PC-9 (cell line): ENCODE data around the gene NHSL1. TPM values are rescaled to one million over a fixed set of nuclear protein-coding genes. Genes with fewer than 3 reads are reported as not detected.

Experiments
- BruUV-seq: library from RNA; stranded (reverse); fragments of 400-500 nt; replicated peaks from 2 replicates; lab custom pipeline; 2021; lab: Mats Ljungman, UMichigan
- CTCF ChIA-PET: fragments of 300-600 bp; sonication (Branson Sonifier 250); formaldehyde crosslinking; loops from one replicate; lab custom pipeline; 2022; ENCODE audit warnings: antibody characterized with exemption; lab: Charles Lee
- POLR2A ChIA-PET: fragments of 300-600 bp; sonication (Branson Sonifier 250); formaldehyde crosslinking; loops from one replicate; lab custom pipeline; 2022; ENCODE audit warnings: antibody characterized with exemption; ENCODE audit not compliant: unreplicated experiment; lab: Charles Lee
- DNase-seq, 2 experiments: peaks; one replicate each; pipeline versions ENCODE4 v3.0.0 to v3.0.0-alpha.2; 2015 to 2022; ENCODE audit warnings: mixed read lengths in 1 of 2
- H2AFZ ChIP-seq: fragments of 200-600 bp; sonication (generic); 2 replicates; pipeline ENCODE4 v1.8.1; 2017; ENCODE audit warnings: antibody characterized with exemption
- H3F3A ChIP-seq: fragments of 200-600 bp; sonication (generic); 2 replicates; pipeline ENCODE4 v1.8.1; 2017; ENCODE audit warnings: antibody characterized with exemption, mild to moderate bottlenecking, low read depth; ENCODE audit not compliant: insufficient read depth
- H3K27ac ChIP-seq: fragments of 200-600 bp; sonication (generic); 2 replicates; pipeline ENCODE4 v1.6.1; 2016; ENCODE audit warnings: mixed run types
- H3K27me3 ChIP-seq: fragments of 200-600 bp; sonication (generic); 2 replicates; pipeline ENCODE4 v1.6.1; 2016; ENCODE audit warnings: low read depth, mixed run types; ENCODE audit not compliant: insufficient read depth
- H3K36me3 ChIP-seq: fragments of 200-600 bp; sonication (generic); 2 replicates; pipeline ENCODE4 v1.6.1; 2016; ENCODE audit warnings: low read depth, mixed run types
- H3K4me1 ChIP-seq: fragments of 200-600 bp; sonication (generic); replicated peaks from 2 replicates; pipeline ENCODE4 v1.6.1; 2016; ENCODE audit warnings: mixed run types; ENCODE audit not compliant: insufficient read depth
- H3K4me2 ChIP-seq: fragments of 200-600 bp; sonication (generic); 2 replicates; pipeline ENCODE4 v1.6.1; 2017; ENCODE audit warnings: mixed run types
- H3K4me3 ChIP-seq: fragments of 200-600 bp; sonication (generic); 2 replicates; pipeline ENCODE4 v1.6.1; 2016; ENCODE audit warnings: mixed run types
- H3K79me2 ChIP-seq: fragments of 200-600 bp; sonication (generic); 2 replicates; pipeline ENCODE4 v1.6.1; 2017; ENCODE audit warnings: low read depth, mixed run types
- H3K9me2 ChIP-seq: fragments of 200-600 bp; sonication (generic); 2 replicates; pipeline ENCODE4 v1.8.1; 2017; ENCODE audit warnings: mild to moderate bottlenecking; ENCODE audit not compliant: insufficient read depth
- H3K9me3 ChIP-seq: fragments of 200-600 bp; sonication (generic); 2 replicates; pipeline ENCODE4 v1.8.1; 2016; ENCODE audit warnings: low read depth; ENCODE audit not compliant: insufficient read depth
- H4K20me1 ChIP-seq: fragments of 200-600 bp; sonication (generic); 2 replicates; pipeline ENCODE4 v1.8.1; 2017; ENCODE audit not compliant: insufficient read depth
- CTCF ChIP-seq: fragments of 200-600 bp; sonication (generic); conservative IDR thresholded peaks from 2 replicates; pipeline ENCODE4 v1.6.1; 2017; ENCODE audit warnings: mixed run types, antibody characterized with exemption, mild to moderate bottlenecking, moderate library complexity
- EZH2 ChIP-seq: fragments of 200-600 bp; sonication (generic); IDR thresholded peaks from 2 replicates; pipeline ENCODE4 v1.8.0; 2017; ENCODE audit warnings: antibody characterized with exemption, low read depth
- intact Hi-C: fragments of 100-400 bp; cut with micrococcal nuclease; formaldehyde crosslinking; loops from one replicate; pipeline ENCODE4 v1.10.0; 2022; ENCODE audit not compliant: unreplicated experiment
- total RNA-seq: library from RNA; stranded (reverse); gene quantifications from 2 replicates; pipeline ENCODE4 v1.2.3, GENCODE V29; 2021

NHSL1 gene
- total RNA-seq, 1 experiment from 2014 or later = 17.5 TPM

DNA sequence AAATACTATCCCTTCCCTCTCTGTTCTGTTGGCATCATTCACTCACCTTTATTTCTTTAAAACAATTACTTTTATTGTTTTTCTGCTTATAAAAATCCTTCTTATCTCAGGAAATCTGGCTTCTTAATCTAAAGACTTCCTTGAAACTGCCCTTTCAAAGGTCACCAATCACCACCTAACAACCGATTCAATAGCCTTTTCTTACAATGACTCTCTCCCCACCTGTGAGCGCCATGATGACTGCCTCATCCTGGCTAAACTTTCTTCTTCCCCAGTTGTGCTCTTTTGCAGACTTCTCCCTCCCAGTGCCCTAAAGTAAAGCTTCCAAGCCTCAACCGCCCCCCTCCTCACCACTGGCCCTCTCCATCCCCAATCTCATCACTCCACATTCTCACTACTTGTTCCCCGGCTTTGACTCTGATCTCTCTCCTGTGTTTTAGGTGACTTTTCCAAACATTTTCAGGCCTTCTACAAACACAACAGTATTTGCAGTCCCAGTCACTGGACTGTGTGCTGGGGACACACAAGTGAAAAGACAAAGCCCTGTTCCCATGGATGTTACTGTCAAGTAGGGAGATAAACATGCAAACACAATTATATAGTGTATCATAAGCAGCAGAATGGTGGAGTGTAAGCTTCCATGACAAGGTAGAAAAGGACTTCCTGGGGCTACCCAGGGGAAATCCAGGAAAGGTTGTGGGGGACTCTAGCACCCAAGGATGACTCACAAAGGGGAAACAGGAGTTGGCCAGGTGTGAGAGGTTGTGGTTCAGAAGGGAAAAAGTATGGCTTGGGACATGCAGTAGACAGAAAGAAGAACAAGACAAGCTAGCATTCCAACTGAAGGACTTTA lies 12.8 kb downstream of the NHSL1 start:
- TF ChIP-seq EZH2 = no peak
- no peak for TF ChIP-seq CTCF
- no peaks in the 10 kb centered on the region for H3K9me3 ChIP-seq
- H3K9me2 ChIP-seq = no peaks in the 10 kb centered on the region
- no TSS peak for BruUV-seq
- no peaks in the 10 kb centered on the region for H3F3A ChIP-seq
- H3K27me3 ChIP-seq = no peaks in the 10 kb centered on the region
- H3K4me3 ChIP-seq = no peak overlapping the region
- CTCF ChIA-PET = no interaction called here
- H2AFZ ChIP-seq = no peak overlapping the region
- 0 out of 2 replicates have a peak, but pooled peaks cover 5% of the 10 kb centered on the region for H3K4me1 ChIP-seq
- no peak overlapping the region for H3K4me2 ChIP-seq
- no peak for DNase-seq
- intact Hi-C loops = no loop called here
- H3K36me3 ChIP-seq = no peaks in the 10 kb centered on the region; the same call in 1 of the 2 replicates
- no peaks in the 10 kb centered on the region for H3K79me2 ChIP-seq
- no peak overlapping the region for H3K27ac ChIP-seq
- H4K20me1 ChIP-seq = 0 out of 2 replicates have a peak, but pooled peaks cover 7% of the 10 kb centered on the region
- POLR2A ChIA-PET = interaction anchor here (0.6 kb wide), 1 partner anchor 31 kb away, joined by 9 read pairs; no protein-coding TSS in a partner anchor

- no peaks in the 10 kb centered on the region for H3K27me3 ChIP-seq
- no peak for DNase-seq
- 0 out of 2 replicates have a peak, but pooled peaks cover 3% of the 10 kb centered on the region for H4K20me1 ChIP-seq
- ChIA-PET CTCF (no interaction called here), POLR2A (no interaction called here)
- BruUV-seq = no TSS peak
- H3K4me2 ChIP-seq = no peak overlapping the region
- no peak overlapping the region for H2AFZ ChIP-seq
- no peaks in the 10 kb centered on the region; the same call in 1 of the 2 replicates for H3K36me3 ChIP-seq
- 0 out of 2 replicates have a peak, but pooled peaks cover 5% of the 10 kb centered on the region for H3K4me1 ChIP-seq
- no peaks in the 10 kb centered on the region for H3K9me3 ChIP-seq
- H3K4me3 ChIP-seq = no peak overlapping the region
- intact Hi-C loops = no loop called here
- H3K9me2 ChIP-seq = no peaks in the 10 kb centered on the region
- TF ChIP-seq EZH2 (no peak), CTCF (no peak)
- H3K79me2 ChIP-seq = no peaks in the 10 kb centered on the region
- H3K27ac ChIP-seq = no peak overlapping the region
- H3F3A ChIP-seq = no peaks in the 10 kb centered on the region
Observed at GRCh38 chr6:138485586-138486248, 13.6 kb downstream of the NHSL1 start.

DNA sequence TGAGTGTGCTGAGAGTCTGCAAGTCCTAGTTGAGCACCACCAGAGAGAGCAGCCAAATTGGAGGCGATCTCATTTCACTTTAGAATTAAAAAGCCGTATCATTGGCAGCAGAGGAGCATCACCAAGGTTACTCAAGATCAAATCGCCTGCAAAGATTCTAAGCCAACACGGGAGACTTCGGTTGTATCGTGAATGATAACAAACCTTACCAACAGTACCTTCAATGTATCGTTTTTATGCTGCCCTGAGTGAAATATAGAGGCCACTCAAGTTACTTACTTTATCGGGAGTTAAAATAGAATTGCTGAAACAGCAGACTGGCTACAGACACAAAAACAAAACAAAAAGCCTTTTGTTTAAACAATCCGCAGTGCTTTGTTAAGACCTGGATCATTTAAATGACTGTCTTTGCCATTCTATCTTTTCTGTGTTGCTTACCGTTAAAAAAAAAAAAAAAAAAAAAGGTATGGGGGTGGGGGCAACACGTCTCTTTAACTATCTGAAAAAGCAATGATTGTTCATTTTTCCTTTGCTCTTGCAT lies 14.2 kb downstream of the NHSL1 start:
- Histone ChIP-seq H3K36me3 (no peaks in the 10 kb centered on the region; the same call in 1 of the 2 replicates), H3K9me2 (no peaks in the 10 kb centered on the region), H4K20me1 (0 out of 2 replicates have a peak, but pooled peaks cover 3% of the 10 kb centered on the region), H3K79me2 (no peaks in the 10 kb centered on the region), H3K4me1 (0 out of 2 replicates have a peak, but pooled peaks cover 5% of the 10 kb centered on the region), H3K27me3 (no peaks in the 10 kb centered on the region), H3K4me3 (no peak overlapping the region), H2AFZ (no peak overlapping the region), H3K4me2 (no peak overlapping the region), H3K27ac (no peak overlapping the region), H3K9me3 (no peaks in the 10 kb centered on the region), H3F3A (no peaks in the 10 kb centered on the region)
- no peak for DNase-seq
- BruUV-seq = no TSS peak
- ChIA-PET POLR2A (no interaction called here), CTCF (no interaction called here)
- intact Hi-C loops = no loop called here
- no peak for TF ChIP-seq CTCF
- TF ChIP-seq EZH2 = no peak
